Thoracic aorta (tissue), 2 donors: ENCODE results near the gene UBR2. TPM values are rescaled to one million over a fixed set of nuclear protein-coding genes. Genes with fewer than 3 reads are reported as not detected.

Experiments used
- ATAC-seq: fragments of 150-250 bp; one replicate; pipeline ENCODE4 v1.8.0; 2017; ENCODE audit warnings: low read depth; ENCODE audit not compliant: insufficient number of reproducible peaks, low FRiP score
- DNase-seq: peaks from one replicate; pipeline ENCODE4 v3.0.0-alpha.2; 2020; ENCODE audit warnings: low spot score
- H3K27ac ChIP-seq, 2 donors: fragments of 200-600 bp; sonication (generic); 1 replicate in 1 of 2; 2 replicates in 1 of 2; pipeline ENCODE4 v1.5.1; 2016; ENCODE audit warnings: mild to moderate bottlenecking in 2 of 2, moderate library complexity in 2 of 2
- H3K27me3 ChIP-seq: fragments of 200-600 bp; sonication (generic); replicated peaks from 2 replicates; pipeline ENCODE4 v1.6.0; 2016; ENCODE audit warnings: mild to moderate bottlenecking; ENCODE audit not compliant: insufficient read depth
- H3K36me3 ChIP-seq: fragments of 200-600 bp; sonication (generic); one replicate; pipeline ENCODE4 v1.5.1; 2016
- H3K4me1 ChIP-seq, 2 donors: fragments of 200-600 bp; sonication (generic); 1 replicate in 1 of 2; 2 replicates in 1 of 2; pipeline versions ENCODE4 v1.5.1 to v1.6.0; 2016; ENCODE audit warnings: low read depth in 2 of 2, mild to moderate bottlenecking in 1 of 2; ENCODE audit not compliant: control insufficient read depth in 1 of 2
- H3K4me3 ChIP-seq: fragments of 200-600 bp; sonication (generic); 2 replicates; pipeline ENCODE4 v1.5.1; 2016; ENCODE audit warnings: mild to moderate bottlenecking
- H3K9me3 ChIP-seq: fragments of 200-600 bp; sonication (generic); 2 replicates; pipeline ENCODE4 v1.5.1; 2016
- total RNA-seq, 2 donors: library from RNA; depleted of rRNA; stranded (reverse); fragments of >200 nt; gene quantifications; one replicate each; pipeline versions ENCODE4 v1.1.0 to v1.2.3, GENCODE V29; 2016
- TF ChIP-seq, protein P1 (sequence below): fragments of 200-600 bp; sonication (generic); IDR thresholded peaks from one replicate; pipeline ENCODE4 v1.5.1; 2019; ENCODE audit warnings: antibody characterized with exemption

UBR2 gene
- total RNA-seq, 2 donors from 2014 or later = 25.9 to 38.7 TPM

GRCh38 chr6:42619963-42620362, 56.1 kb downstream of the UBR2 start:
- Histone ChIP-seq H3K36me3 (peaks cover 29% of the 10 kb centered on the region), H3K9me3 (no peaks in the 10 kb centered on the region), H3K4me3 (no peak overlapping the region), H3K4me1 (peaks cover 0 to 5% of the 10 kb centered on the region in 2 donors), H3K27me3 (no peaks in the 10 kb centered on the region), H3K27ac (no peak overlapping the region)
- no peak for ATAC-seq
- no peak for DNase-seq
- TF ChIP-seq, protein P1, sequence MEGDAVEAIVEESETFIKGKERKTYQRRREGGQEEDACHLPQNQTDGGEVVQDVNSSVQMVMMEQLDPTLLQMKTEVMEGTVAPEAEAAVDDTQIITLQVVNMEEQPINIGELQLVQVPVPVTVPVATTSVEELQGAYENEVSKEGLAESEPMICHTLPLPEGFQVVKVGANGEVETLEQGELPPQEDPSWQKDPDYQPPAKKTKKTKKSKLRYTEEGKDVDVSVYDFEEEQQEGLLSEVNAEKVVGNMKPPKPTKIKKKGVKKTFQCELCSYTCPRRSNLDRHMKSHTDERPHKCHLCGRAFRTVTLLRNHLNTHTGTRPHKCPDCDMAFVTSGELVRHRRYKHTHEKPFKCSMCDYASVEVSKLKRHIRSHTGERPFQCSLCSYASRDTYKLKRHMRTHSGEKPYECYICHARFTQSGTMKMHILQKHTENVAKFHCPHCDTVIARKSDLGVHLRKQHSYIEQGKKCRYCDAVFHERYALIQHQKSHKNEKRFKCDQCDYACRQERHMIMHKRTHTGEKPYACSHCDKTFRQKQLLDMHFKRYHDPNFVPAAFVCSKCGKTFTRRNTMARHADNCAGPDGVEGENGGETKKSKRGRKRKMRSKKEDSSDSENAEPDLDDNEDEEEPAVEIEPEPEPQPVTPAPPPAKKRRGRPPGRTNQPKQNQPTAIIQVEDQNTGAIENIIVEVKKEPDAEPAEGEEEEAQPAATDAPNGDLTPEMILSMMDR = no peak

DNA sequence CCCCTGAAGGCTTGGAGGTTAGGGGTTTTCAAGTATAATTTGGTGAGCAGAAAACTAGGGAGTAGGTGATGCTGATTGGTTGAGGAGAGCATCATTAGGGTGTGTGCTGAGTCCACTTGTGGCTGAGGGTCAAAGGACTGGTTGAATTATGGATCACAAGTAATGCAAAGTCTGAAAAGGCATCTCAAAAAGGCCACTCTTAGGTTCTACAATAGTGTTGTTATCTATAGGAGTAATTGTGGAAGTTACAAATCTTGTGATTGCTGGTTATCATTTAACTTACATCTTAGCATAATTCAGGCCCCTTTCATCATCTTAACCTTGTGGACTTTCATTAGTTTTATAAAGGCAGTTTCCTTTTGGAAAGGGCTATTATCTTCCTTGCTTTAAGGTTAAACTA, 60.8 kb downstream of the UBR2 start:
- ATAC-seq = no peak
- no peak for DNase-seq
- H3K9me3 ChIP-seq = no peaks in the 10 kb centered on the region
- no peaks in the 10 kb centered on the region for H3K27me3 ChIP-seq
- H3K4me3 ChIP-seq = no peak overlapping the region
- no peaks in the 10 kb centered on the region for H3K4me1 ChIP-seq
- H3K27ac ChIP-seq = no peak overlapping the region
- peaks cover 9% of the 10 kb centered on the region for H3K36me3 ChIP-seq
- TF ChIP-seq, protein P1 = no peak

GRCh38 chr6:42627044-42627443, 63.2 kb downstream of the UBR2 start:
- peaks cover 7% of the 10 kb centered on the region for H3K36me3 ChIP-seq
- H3K4me3 ChIP-seq = no peak overlapping the region
- TF ChIP-seq, protein P1 = no peak
- DNase-seq (no peak), ATAC-seq (no peak)
- no peak overlapping the region for H3K27ac ChIP-seq
- no peaks in the 10 kb centered on the region for H3K9me3 ChIP-seq
- H3K27me3 ChIP-seq = no peaks in the 10 kb centered on the region
- H3K4me1 ChIP-seq = no peaks in the 10 kb centered on the region

DNA sequence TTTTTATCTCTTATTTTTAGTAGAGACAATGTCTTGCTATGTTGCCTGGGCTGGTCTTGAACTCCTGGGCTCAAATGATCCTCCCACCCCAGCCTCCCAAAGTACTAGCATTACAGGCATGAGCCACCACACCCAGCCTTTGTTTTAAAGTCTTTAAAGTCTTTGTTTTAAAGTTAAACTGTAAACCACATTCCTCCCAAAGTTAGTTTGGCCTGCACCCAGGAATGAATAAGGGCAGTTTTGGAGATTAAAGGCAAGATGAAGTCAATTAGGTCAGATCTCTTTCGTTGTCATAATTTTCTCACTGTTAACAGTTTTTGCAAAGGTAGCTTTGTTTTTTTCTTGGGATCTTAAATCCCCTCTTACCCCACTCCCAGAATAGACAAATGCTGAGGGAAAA, 63.8 kb downstream of the UBR2 start:
- H3K4me1 ChIP-seq = no peaks in the 10 kb centered on the region
- H3K36me3 ChIP-seq = peaks cover 7% of the 10 kb centered on the region
- no peaks in the 10 kb centered on the region for H3K9me3 ChIP-seq
- TF ChIP-seq, protein P1 = no peak
- ATAC-seq = no peak
- DNase-seq = no peak
- no peak overlapping the region for H3K4me3 ChIP-seq
- H3K27me3 ChIP-seq = no peaks in the 10 kb centered on the region
- H3K27ac ChIP-seq = no peak overlapping the region

- TF ChIP-seq, protein P1 = no peak
- no peaks in the 10 kb centered on the region for H3K9me3 ChIP-seq
- H3K27me3 ChIP-seq = no peaks in the 10 kb centered on the region
- no peaks in the 10 kb centered on the region for H3K4me1 ChIP-seq
- ATAC-seq (no peak), DNase-seq (no peak)
- no peak overlapping the region for H3K27ac ChIP-seq
- peaks cover 15% of the 10 kb centered on the region for H3K36me3 ChIP-seq
- H3K4me3 ChIP-seq = no peak overlapping the region
Observed at GRCh38 chr6:42628604-42629003, 64.8 kb downstream of the UBR2 start.
